Pons (tissue), 1 donor: ENCODE data around the gene WDR64.

ENCODE experiments used
- DNase-seq: peaks from one replicate; pipeline ENCODE4 v3.0.0-alpha.2; 2016; ENCODE audit warnings: low spot score

The WDR64 gene

GRCh38 chr1:241839369-241839979 lies 187.4 kb downstream of the WDR64 start:
- DNase-seq = no peak

- DNase-seq = no peak
Measured at GRCh38 chr1:241840164-241840563, 188.1 kb downstream of the WDR64 start.

DNA sequence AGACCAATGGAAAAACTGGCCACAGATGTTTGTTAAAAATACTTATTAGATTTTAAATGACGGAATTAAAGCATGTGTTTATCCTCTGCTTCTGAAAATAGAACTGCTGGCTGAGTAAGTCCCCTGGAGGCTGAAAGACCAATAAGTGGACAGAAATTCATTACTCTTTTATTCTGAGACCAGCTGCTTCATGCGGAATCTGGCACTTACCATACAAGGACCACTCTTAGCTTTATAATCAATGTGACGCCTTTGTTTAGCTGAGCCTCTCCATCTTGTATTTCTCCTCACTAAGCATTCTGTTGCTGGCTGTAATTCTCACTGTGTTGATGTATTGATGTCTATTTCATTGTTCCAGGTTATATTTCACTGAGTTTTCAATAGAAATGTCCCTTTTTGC lies 189.6 kb downstream of the WDR64 start:
- DNase-seq = no peak

GRCh38 chr1:241842565-241842964 lies 190.5 kb downstream of the WDR64 start:
- DNase-seq = no peak

- no peak for DNase-seq
Measured at GRCh38 chr1:241844593-241844992, 192.5 kb downstream of the WDR64 start.

DNA sequence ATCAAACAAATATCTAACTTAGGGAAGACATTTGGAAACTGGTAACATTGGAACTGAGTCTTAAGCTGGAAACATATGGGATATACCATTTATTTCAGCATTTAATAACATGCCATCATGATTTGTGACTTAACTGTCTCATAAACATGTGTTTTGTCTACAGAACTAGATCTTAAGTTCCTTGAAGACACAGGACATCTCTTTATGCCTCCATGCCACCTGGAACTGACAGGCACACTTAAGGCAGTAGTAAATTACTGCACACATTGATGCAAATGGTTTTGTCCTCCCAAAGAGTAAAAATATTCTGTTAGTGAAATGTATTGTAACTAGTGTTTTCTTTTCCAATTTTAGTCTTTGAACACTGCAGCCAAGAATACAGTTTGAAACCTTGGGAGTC lies 194.3 kb downstream of the WDR64 start:
- DNase-seq = no peak

- no peak for DNase-seq
Measured at GRCh38 chr1:241846862-241847539, 194.9 kb downstream of the WDR64 start.

DNA sequence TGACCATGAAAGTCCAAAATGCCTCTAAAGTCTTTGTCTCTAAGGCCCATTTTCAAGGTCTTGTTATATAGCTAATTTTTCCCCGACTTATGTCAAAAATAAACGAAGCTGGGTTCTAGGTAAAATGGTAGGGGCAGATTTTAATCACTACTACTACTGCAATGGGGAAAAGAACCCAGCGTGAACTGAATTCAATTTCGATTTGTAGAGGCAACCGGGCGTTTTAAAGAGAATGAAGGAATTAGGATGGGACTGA lies 195.4 kb downstream of the WDR64 start:
- DNase-seq = no peak

GRCh38 chr1:241847796-241848685 lies 196.0 kb downstream of the WDR64 start, which contains the start of gene EXO1:
EXO1 (plus strand) TSS chr1:241848204; CDS start chr1:241850426, 2,222 bp downstream.
- DNase-seq = peak; percentile 93

DNA sequence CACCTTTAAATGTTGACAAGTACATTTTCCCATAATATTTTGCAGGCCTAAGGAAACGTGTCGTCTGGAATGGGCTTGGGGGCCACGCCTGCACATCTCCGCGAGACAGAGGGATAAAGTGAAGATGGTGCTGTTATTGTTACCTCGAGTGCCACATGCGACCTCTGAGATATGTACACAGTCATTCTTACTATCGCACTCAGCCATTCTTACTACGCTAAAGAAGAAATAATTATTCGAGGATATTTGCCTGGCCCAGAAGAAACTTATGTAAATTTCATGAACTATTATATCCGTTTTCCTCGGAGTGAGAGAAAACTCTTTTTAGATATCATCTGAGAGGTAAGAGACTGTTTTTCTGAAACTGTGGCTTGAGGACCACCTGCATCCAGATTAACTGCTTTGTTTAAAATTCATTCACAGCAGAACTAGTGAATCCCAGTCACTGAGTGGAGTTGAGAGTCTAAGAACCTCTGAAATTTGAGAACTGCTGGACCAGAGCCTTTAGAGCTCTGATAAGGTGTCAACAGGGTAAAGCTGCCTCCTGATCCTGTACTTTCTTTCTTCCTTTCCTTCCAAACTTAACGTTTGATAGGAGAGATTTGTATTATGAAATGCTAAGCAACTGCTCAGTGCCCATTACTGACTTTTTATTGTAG lies 196.7 kb downstream of the WDR64 start:
- DNase-seq = no peak

- DNase-seq = no peak
Measured at GRCh38 chr1:241849345-241849695, 197.2 kb downstream of the WDR64 start.
